Suppressor macrophage (primary cell): ENCODE results near the gene MAG.

ENCODE experiments used
- DNase-seq, 4 experiments: peaks; one replicate each; pipeline ENCODE4 v3.0.0-alpha.2; 2020 to 2022

Gene MAG

GRCh38 chr19:35363001-35363590 is 71.1 kb downstream of the MAG start:
- DNase-seq = no peak
